Measurements from ENCODE around the gene EFNB3.

EFNB3 gene, protein sequence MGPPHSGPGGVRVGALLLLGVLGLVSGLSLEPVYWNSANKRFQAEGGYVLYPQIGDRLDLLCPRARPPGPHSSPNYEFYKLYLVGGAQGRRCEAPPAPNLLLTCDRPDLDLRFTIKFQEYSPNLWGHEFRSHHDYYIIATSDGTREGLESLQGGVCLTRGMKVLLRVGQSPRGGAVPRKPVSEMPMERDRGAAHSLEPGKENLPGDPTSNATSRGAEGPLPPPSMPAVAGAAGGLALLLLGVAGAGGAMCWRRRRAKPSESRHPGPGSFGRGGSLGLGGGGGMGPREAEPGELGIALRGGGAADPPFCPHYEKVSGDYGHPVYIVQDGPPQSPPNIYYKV

DNA sequence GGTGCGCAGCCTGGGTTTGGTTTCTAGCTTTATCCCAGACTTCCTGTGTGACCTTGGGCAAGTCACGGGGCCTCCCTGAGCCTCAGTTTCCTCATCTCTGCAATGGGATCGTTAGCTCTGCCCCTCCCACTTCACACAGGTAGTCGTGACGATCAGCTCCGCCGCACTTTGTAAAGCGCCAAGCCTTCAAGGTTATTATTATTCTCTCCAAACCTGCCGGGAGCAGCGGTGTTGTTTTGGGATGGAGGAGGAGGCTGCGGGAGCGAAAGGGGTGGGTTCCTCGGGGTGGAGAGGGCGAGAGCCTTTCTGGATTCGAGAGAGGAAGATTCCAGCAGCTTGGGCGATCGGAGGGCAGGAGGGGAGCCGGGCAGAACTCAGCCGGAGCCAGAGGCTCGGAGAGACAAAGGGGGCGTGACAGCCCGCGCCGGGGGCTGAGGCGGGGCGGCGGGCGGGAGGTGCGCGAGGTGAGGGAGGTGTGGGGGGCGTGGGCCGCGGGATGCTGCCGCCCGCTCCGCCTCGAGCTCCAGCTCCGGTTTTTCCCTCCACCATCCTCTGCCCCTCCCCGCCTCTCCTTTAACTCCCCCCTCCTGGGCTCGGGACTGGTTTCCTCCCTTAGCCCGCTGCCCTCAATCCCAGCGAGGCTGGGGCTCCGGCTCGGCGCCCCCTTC is at the start of gene EFNB3:
TSS of gene EFNB3 (plus strand) at position 602 of the 668 bp plus-strand sequence. CDS start 397 bp downstream, outside the sequence.
- peak; percentile 77 for DNase-seq

DNA sequence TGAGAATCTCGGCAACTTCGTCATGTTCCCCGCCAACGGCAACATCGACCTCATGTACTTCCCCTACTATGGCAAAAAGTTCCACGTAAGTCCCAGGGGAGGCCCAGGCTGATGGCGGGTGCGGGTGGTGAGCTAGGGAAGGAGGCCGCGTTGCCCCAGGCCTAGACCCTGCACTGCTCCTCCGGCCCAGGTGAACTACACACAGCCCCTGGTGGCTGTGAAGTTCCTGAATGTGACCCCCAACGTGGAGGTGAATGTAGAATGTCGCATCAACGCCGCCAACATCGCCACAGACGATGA is 49.5 kb upstream of the EFNB3 start:
- DNase-seq, result no peak

DNA sequence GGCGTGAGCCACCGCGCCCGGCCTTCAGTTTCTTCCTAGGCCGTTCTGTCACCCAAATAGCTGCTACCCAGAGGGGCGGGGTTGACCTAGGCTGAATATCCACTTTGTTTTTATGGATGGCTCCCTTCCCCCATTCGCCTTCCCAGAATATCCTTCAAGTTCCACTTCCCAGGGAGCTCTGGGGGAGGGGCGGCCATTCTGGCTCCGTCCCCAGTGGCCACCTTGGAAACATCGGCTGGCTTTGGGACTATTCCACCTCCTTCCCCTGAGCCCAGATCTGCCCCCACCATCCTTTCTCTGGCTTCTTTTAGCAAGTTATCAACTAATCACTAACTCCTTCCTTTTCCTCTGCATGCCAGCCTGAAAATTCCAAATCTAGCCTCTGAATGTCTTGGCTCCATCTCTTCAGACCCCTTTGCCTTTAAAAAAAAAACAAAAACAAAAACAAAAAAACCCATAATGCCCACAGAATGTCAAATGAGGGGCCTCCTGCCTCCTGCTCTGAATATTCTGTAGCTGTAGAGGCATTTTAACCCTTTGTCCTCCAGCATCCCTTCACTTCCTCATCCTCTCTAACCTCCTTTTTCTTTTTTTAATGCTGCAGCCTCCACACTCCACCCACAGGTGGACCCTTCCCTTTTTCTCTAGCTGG is 47.9 kb upstream of the EFNB3 start:
- DNase-seq, result peak; percentile 32

DNA sequence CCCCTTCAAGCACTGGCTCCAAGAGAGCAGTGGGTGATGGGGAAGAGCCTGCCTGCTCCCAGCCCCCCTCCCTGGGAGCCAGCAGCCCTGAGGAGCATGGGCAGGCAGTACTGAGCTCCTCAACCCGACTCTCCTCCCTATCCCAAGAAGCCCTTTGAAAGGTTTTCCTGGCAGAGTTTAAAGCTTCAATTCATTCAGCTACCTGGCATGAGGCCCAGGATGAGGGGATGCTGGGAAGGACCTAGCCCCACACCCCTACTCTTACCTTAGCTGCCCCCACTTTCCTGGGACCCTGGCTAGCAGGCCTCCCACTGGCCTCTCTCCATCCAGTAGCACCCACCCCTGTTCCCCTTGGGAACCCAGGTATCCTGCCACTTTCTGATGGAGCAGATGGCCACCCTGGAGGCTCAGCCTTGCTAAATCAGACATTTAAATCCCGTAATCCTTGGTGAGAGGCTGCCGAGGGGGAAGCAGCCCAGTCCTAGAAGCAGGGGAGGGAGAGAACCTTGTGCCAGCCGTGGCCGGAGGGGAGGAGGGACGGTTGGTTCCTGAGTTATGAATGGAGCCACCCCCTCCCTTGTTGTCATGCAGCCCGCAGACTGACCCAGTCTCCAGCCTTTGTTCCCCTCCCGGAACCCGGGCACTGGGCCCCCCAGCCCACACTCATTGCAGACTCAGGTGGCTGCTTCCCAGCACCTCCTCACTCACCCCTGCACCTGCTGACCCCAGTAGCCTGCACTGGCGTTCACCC is 37.2 kb upstream of the EFNB3 start:
- DNase-seq, result peak; percentile 30

DNA sequence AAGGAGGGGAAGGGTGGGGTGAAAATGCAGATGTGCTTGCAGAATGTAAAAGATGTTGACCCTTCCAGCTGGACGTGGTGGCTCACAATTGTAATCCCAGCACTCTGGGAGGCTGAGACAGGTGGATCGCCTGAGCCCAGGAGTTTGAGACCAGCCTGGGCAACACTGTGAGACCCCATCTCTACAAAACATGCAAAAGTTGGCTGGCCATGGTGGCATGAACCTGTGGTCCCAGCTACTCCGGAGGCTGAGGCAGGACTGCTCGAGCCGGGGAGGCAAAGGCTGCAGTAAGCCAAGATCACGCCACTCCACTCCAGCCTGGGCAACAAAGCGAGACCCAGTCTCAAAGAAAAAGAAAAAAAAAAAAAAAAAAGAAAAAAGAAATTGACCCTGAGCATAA is 36.5 kb upstream of the EFNB3 start:
- DNase-seq, result no peak

DNA sequence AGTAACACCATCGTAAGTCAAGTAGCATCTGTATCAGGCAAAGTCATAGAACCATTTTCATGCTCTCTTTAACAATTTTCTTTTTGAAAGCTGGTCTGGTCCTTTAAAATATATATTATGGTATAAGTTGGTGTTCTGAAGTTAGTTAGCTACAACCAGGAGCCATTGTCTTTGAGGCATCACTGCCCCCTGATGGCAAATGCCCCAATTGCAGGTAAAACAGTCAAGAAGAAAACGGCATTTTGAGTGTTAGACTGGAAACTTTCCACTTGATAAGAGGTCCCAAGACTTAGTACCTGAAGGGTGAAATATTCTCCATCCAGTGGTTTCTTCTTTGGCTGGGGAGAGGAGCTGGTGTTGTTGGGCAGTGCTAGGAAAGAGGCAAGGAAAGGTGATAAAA is 31.8 kb upstream of the EFNB3 start:
- no peak for DNase-seq

DNA sequence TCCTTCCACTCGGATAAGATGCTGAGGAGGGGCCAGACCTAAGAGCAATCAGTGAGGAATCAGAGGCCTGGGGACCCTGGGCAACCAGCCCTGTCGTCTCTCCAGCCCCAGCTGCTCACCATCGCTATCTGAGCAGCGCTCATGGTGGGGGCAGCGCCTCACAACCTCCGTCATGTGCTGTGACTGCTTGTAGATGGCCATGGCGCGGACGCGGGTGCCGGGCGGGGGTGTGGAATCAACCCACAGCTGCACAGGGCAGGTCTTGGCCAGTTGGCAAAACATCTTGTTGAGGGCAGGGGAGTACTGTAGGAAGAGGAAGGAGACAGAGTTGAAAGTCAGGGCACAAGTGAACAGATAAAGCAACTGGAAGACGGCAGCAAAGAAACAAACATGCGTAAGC is 30.1 kb upstream of the EFNB3 start:
- no peak for DNase-seq

DNA sequence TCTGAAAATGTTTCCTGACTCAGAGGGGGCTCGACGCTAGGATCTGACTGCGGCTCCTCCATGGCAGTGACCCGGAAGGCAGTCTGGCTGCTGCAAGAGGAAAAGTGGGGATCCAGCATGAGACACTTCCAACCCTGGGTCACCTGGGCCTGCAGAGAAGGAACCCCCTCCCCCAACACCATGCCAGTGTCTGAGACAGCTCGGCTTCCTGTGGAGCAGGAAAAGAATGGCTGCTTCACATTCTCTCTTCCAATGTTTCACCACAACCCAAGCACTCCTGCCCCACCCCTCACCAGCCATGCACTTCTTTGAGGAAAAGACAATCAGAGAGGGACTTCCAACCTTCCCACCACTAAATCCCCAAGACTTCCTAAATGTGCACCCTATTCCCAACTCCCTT is 28.5 kb upstream of the EFNB3 start:
- no peak for DNase-seq

DNA sequence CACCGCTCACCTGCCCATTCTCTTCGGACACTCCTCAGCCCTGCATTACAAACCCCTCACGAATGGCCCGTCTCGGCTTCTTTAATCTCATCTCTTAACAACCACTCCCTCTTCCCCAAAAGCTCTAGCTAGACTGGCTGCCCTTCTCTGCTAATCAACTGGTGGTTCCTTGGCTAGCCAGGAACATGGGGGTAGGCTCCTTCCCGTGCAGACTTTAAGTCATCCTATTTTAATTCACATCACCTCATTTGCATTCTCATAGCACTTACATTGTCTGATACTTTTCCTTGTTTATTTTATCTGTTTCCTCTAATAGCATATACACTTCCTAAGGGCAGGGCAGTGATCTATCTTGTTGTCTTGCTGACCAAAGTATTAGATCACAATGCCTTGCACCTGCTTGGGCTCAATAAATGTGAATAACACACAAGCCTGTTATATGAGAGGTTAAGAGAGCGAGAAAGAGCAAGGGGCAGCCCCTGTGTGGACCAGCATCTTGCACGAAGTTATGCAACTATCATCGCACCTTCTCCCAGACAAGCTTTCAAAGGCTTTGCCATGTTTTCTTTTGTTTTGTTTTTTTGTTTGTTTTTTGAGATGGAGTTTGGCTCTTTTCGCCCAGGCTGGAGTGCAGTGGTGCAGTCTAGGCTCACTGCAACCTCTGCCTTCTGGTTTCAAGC is 27.5 kb upstream of the EFNB3 start:
- no peak for DNase-seq

DNA sequence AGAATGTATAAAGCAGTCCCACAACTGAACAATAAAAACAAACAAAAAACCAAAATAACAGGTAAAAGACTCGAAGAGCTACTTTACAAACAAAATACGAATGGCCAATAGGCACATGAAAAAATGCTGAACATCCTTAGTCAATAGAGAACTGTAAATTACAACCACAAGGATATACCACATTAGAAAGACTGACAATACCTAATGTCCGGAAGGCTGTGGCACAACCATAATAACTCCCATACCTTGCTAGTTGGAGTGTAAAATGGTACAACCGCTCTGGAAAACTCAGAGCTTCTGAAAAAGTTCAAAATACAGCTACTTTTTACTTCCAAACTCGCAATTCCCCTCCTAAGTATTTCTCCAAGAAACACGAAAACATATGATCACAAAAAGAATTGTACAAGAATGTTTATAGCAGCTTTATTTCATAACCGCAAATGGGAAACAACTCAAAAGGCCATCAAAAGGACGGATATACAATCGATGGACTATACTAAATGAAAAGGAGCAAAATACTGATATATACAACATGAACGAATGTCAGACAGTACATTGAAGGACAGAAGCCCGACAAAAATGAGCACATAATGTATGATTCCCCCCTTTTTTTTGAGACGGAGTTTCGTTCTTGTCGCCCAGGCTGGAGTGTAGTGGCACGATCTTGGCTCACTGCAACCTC is 20.0 kb upstream of the EFNB3 start:
- no peak for DNase-seq

DNA sequence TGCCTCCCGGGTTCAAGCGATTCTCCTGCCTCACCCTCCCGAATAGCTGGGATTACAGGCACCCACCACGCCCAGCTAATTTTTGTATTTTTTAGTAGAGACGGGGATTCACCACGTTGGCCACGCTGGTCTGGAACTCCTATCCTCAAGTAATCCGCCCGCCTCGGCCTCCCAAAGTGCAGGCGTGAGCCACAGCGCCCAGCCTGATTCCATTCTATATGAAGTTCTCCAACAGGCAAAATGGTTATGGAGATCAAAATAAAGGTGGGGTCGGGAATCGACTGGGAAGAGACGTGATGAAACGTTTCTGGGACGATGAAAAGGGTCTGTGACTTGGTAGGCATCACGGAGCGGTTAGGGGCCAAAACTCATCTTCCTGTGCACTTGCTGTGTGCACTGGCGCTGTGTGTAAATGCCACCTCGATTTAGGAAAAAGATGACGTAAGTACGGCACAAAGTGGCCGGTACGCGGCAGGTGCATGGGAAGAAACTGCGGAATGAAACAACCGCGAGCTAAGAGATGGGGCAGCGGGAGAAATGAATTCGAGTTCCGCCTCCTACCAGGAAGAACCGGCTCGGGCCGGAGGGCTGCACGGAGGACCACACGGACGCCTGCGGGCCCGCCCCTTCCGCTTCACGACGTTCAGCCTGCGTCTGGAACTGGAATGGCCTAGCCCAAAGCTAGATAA is 19.3 kb upstream of the EFNB3 start:
- DNase-seq, result peak; percentile 99

DNA sequence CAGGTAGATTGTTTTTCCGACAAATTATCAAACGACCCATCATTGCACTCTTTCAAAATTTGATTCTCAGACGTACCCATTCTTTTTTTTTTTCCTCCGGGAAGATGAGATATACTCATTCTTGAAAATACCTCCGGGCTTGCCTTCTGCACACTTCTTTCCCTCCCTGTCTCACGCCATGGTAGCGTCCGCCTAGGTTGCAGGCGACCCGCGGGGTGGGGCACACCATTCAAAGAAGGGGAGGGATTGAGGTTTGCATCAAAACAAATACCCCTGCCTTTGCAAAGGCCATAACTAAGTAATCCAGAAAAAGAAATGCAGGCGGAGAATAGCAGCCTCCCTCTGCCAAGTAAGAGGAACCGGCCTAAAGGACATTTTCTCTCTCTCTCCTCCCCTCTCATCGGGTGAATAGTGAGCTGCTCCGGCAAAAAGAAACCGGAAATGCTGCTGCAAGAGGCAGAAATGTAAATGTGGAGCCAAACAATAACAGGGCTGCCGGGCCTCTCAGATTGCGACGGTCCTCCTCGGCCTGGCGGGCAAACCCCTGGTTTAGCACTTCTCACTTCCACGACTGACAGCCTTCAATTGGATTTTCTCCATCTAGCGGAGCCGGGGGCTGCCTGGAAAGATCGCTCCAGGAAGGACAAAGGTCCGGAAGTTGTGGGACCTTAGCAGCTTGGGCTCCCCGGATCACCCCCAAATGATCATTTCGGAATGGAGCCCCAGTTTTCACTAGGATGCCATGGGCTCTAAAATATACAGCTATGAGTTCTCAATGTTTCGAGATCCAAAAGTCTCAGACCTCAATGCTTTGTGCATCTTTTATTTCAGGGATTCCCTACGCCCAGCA is 18.6 kb upstream of the EFNB3 start:
- DNase-seq, result peak; percentile 99

DNA sequence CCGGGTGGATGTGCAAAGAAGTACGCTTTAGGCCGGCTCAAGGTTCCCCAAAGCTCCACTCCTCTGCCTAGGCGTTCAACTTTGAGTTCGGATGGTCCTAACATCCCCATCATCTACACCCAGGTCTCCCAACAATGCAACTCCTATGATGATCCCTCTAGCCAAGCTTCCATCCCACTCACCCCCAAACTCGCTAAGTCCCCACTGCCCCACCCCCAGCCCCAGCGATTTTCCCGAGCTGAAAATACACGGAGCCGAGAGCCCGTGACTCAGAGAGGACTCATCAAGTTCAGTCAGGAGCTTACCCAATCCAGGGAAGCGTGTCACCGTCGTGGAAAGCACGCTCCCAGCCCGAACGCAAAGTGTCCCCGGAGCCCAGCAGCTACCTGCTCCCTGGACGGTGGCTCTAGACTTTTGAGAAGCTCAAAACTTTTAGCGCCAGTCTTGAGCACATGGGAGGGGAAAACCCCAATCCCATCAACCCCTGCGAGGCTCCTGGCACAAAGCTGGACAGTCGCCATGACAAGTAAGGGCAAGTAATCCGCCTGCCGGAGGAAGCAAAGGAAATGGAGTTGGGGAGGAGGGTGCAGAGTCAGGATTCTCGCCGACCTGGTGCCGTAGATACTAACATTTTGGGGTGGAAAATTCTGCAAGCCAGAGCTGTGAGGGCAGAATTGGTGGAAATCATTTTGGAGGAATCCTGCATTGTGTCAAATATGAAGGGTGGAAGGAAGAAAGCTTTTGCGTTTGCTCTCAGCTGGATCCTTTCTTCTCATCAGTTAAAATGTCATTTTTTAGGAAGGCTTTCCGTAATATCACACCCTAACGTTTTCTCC is 17.7 kb upstream of the EFNB3 start, which contains the start of gene TP53:
TSS of gene TP53 (minus strand) at position 419 of the 836 bp plus-strand sequence. CDS start 10,896 bp downstream, outside the sequence.
- peak; percentile 91 for DNase-seq

DNA sequence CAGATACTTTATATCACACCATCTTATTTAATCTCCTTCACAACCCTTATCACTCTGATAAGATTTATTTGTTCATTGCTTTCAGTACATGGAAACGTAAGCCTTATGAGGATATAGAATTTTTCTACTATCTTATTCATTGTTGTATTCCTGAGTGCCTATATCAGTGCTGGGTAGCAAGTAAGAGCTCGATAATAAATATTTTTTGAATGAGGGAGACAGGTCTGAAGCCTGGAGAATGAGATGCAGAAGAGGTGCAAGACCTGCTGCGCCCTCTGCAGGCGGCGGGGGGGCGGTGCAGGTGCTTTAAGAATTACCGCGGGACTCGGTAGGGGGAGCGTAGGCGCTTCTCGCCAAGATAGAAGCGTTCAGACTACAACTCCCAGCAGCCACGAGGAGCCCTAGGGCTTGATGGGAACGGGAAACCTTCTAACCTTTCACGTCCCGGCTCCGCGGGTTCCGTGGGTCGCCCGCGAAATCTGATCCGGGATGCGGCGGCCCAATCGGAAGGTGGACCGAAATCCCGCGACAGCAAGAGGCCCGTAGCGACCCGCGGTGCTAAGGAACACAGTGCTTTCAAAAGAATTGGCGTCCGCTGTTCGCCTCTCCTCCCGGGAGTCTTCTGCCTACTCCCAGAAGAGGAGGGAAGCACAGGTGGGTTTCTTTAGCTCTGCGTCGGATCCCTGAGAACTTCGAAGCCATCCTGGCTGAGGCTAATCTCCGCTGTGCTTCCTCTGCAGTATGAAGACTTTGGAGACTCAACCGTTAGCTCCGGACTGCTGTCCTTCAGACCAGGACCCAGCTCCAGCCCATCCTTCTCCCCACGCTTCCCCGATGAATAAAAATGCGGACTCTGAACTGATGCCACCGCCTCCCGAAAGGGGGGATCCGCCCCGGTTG is 16.8 kb upstream of the EFNB3 start, which contains the start of gene WRAP53:
TSS of gene WRAP53 (plus strand) at position 570 of the 900 bp plus-strand sequence. CDS start at position 742, 172 bp downstream.
- peak; percentile 100 for DNase-seq

DNA sequence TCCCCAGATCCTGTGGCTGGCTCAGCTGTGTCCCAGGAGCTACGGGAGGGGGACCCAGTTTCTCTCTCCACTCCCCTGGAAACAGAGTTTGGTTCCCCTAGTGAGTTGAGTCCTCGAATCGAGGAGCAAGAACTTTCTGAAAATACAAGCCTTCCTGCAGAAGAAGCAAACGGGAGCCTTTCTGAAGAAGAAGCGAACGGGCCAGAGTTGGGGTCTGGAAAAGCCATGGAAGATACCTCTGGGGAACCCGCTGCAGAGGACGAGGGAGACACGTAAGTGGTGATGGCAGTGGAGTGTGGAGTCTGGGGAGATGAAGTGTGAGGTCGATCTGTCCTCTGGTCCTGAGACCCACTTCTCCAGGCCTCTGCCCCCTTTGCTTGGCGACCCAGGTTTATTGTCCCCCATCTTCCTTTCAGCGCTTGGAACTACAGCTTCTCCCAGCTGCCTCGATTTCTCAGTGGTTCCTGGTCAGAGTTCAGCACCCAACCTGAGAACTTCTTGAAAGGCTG is 16.1 kb upstream of the EFNB3 start:
- no peak for DNase-seq

DNA sequence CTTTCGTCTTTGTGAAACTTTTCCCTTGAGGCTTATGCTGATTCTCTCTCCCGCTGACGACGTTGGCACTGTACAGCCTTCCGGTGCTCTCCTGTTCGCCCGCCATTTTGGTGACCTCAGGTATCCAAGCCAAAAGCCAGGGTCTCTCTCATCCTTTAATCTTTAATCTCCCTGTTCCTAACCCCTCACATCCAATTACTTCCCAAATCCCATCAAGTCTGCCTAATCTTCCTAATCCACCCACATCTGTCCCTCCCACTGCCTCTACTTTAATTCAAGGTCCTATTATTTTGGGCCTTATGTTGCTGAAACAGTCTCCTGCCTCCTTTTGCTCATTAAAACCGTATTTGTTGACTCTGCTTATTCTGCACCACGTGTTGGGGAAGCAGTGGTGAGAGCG is 9.4 kb upstream of the EFNB3 start:
- no peak for DNase-seq

DNA sequence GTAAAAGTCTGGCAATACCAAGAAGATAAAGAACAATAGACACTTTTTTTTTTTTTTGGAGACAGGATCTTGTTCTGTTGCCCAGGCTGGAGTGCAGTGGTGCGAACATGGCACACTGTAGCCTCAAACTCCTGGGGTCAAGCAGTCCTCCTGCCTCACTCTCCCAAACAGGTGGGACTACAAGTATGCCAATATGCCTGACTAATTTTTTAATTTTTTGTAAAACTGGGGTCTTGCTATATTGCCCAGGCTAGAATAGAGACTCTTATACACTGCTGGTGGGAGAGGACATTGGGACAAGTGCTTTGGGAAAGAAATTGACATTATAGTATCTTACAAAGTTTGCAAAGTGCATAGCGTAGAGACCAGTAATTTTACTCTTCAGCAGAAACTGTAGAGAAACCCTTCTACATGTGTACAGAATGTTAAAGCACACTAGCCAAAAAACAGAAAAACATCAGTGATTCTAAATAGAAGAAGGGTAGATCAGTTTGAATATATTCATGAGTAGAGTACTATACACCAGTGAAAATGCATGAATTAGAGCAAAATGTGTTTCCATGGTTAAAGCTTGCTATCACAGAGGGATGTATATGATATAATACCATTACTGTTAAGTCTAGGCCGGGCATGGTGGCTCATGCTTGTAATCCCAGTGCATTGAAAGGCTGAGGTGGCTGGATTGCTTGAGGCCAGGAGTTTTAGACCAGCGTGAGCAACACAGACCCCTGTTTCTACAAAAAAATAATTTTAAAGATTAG is 7.0 kb upstream of the EFNB3 start:
- DNase-seq, result no peak
